HG02870 (cell line): ENCODE measurements around the gene ISG15.

Experiments
- ATAC-seq: cut with Tn5 transposase; IDR thresholded peaks from one replicate; pipeline ENCODE4 v1.9.1; 2021; ENCODE audit warnings: mild to moderate bottlenecking, moderate library complexity; ENCODE audit not compliant: unreplicated experiment

The ISG15 gene

GRCh38 chr1:1013105-1013921 lies at the start of gene ISG15:
ISG15 (plus strand) TSS chr1:1013497; CDS start chr1:1013574, 77 bp downstream.
- ATAC-seq = peak; percentile 91

DNA sequence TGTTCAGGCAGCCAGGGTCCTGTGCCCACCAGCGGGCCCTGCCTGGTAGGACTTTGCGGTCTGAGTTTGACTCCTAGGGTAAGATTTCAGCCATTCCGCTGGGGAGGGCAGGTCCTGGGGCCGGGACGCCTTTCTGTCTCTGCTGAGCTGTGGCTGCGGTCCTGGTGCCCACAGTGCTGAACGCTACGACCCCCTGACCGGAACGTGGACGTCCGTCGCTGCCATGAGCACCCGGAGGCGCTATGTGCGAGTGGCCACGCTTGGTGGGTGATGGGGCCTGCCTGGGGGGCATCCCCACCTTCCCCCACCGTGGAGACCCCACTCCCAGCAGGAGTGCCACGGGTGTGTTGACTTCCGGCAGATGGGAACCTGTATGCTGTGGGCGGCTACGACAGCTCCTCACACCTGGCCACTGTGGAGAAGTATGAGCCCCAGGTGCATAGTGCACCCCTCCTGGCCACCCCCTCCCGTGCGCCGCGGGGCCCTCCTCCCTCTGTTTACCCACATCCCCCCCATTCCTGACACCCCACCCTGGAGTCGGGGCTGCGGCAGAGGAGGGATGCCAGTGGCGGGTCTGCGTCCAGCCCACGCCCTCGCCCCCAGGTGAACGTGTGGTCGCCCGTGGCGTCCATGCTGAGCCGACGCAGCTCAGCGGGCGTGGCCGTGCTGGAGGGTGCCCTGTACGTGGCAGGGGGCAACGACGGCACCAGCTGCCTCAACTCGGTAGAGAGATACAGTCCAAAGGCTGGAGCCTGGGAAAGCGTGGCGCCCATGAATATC lies 49.4 kb upstream of the ISG15 start:
- no peak for ATAC-seq

DNA sequence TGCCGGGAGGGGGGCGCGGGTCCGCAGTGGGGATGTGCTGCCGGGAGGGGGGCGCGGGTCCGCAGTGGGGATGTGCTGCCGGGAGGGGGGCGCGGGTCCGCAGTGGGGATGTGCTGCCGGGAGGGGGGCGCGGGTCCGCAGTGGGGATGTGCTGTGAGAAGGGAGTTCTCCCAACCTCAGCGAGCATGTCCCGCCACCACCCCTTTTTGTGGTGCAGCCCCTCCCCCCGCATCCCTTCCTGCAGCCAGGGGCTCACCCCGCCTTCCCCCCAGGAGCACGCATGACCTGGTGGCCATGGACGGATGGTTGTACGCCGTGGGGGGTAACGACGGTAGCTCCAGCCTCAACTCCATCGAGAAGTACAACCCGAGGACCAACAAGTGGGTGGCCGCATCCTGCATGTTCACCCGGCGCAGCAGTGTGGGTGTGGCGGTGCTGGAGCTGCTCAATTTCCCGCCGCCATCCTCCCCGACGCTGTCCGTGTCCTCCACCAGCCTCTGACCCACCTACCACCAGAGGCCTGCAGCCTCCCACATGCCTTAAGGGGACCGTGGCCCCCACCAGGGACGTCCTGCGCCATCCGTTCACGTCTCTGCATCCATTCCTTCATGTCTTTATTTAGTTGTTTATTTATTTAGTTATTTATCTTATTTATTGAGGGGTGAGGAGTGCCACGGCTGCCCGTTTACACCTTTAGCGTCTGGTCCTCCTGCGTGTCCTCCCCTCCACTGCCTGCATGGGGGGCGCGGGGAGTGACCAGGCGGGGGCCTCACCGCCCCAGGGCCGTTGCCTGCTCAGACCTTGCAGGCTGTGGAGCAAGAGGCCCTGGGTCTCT lies 48.4 kb upstream of the ISG15 start:
- ATAC-seq = no peak

GRCh38 chr1:965526-966134 lies 47.7 kb upstream of the ISG15 start:
- no peak for ATAC-seq

DNA sequence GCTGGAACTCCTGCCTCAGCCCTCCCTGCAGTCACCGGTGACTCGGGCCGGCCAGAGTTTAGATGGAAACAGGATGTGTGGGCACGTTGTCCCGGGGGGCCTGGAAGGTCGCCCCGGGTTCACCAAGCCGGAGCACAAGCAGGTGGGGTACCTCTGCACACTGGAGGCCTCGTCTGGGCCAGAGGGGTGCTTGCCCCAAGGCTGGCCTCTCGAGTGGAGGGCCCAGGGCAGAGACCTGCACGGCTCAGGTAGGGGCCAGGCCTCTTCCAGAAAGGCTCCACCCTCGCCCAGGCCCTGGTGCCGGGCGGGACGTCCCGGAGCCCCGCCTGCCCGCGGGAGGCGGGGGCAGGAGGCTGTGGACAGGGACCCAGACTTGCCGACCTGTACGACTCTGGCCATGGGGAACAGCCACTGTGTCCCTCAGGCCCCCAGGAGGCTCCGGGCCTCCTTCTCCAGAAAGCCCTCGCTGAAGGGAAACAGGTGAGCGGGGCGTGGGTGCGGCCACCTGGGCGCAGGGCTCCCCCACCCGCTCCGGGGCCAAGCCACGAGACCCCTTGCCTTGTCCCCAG lies 47.1 kb upstream of the ISG15 start, which contains the start of gene PLEKHN1:
Gene PLEKHN1, plus strand, starts transcription at position 348 of the 569 bp plus-strand sequence. Its CDS starts 50 bp downstream, at position 398.
- no peak for ATAC-seq

GRCh38 chr1:966704-967300 lies 46.5 kb upstream of the ISG15 start:
- ATAC-seq = no peak

- no peak for ATAC-seq
Observed at GRCh38 chr1:967466-968343, 45.6 kb upstream of the ISG15 start.

- ATAC-seq = no peak
Observed at GRCh38 chr1:969260-969855, 43.9 kb upstream of the ISG15 start.

DNA sequence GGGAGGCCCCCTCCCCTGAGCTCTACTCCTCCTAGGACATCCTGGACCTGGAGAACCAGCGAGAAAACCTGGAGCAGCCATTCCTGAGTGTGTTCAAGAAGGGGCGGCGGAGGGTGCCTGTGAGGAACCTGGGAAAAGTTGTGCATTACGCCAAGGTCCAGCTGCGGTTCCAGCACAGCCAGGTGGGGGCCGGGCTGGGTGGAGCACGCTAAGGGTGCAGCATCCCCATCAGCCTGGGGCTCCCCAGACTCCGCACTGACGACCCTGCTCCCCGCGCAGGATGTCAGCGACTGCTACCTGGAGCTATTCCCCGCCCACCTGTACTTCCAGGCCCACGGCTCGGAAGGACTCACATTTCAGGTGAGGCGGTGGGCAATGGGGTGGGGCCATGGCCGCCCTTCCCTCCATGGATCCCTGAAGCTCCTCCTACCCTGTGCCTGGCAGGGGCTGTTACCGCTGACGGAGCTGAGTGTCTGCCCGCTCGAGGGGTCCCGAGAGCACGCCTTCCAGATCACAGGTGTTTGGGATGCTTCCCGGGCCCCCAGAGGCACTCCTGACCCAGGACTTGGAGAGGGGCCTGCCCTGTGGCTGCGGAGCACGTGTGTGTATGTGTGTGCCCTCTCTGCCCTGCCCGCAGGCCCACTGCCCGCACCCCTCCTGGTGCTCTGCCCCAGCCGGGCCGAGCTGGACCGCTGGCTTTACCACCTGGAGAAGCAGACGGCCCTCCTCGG lies 42.9 kb upstream of the ISG15 start:
- ATAC-seq = no peak

DNA sequence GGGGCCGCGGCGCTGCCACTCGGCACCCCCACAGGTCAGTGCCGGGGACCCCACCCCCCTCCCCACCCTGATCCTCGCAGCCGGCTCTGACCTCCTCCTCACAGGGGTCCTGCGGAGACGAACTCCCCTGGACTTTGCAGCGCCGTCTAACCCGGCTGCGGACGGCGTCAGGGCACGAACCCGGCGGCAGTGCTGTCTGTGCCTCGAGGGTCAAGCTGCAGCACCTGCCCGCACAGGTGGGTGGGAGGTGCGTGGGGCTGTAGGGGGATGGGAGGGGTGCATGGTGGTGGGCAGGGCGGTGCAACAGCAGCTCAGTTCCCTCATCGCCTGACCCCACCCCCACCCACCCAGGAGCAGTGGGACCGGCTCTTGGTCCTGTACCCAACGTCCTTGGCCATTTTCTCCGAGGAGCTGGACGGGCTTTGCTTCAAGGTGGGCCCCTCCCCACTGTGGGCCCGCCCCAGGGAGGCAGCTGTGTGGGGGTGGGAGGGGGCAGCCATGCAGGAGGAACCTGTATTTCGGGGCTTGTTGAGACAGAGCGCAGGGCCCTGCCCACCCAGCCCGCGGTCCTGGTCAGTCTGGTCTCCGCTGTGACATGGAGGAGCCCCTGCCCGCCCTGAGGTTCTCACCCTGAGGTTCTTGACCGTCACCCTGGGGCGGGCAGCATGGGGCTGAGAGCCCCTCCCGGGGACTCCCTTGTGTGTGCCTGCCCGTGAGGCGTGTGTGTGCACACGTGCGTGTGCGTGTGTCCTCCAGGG lies 42.1 kb upstream of the ISG15 start:
- no peak for ATAC-seq

- ATAC-seq = no peak
Observed at GRCh38 chr1:971751-972506, 41.4 kb upstream of the ISG15 start.

DNA sequence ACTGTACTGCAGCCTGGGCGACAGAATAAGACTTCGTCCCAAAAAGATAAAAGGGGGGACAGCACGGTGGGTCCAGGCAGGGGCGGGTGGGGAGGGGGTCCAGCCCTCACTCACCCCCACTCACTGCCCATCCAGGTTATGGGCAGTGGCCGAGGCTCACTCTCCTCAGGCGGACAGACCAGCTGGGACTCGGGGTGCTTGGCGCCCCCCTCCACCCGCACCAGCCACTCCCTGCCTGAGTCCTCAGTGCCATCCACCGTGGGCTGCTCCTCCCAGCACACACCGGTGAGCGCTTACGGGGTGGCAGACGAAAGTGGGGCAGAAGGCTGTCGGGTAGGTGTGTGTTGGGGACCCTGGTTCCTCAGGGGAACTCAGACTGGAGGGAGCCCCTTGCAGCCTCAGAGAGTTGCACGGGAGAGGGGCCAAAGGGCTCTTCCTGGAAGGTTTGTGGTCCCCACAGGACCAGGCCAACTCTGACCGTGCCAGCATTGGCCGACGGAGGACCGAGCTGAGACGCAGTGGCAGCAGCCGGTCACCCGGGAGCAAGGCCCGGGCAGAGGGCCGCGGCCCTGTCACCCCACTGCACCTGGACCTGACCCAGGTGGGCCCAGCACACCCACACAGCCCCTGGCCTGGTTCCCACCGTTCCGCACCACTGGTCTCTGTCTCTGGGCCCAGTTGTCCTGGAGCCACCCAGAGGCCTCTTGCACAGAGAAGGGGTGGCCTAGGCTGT lies 40.4 kb upstream of the ISG15 start:
- ATAC-seq = no peak

- no peak for ATAC-seq
Observed at GRCh38 chr1:973459-974292, 39.6 kb upstream of the ISG15 start.

GRCh38 chr1:974293-974640 lies 39.0 kb upstream of the ISG15 start:
- no peak for ATAC-seq
